ENCODE data around the gene ZBTB37.
"Not testable (repeated sequence)": the region's sequence is repeated elsewhere in the genome, so short reads cannot be mapped to it uniquely, and the experiment has no call there.

ZBTB37 gene

DNA sequence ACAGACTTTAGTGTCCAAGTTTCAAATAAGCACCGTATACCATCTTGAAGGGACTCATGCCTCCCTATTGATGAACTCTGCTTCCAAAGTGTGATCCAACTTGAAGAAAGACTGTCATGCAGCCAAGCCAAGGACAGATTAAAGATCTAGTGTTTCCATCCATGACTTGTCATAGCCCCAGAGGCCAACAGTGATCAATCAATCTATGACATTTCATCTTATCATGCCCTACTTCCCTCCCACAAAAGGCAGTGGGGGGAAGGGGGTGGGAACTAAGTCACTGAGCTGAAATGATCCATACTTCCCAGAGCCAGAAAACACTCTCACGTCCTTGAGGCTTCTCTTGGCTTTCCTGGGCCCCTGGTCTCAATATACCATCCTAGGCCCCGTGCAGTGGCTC is 44.9 kb downstream of the ZBTB37 start:
- DNase-seq (ENCODE audit: low spot score), result no peak

DNA sequence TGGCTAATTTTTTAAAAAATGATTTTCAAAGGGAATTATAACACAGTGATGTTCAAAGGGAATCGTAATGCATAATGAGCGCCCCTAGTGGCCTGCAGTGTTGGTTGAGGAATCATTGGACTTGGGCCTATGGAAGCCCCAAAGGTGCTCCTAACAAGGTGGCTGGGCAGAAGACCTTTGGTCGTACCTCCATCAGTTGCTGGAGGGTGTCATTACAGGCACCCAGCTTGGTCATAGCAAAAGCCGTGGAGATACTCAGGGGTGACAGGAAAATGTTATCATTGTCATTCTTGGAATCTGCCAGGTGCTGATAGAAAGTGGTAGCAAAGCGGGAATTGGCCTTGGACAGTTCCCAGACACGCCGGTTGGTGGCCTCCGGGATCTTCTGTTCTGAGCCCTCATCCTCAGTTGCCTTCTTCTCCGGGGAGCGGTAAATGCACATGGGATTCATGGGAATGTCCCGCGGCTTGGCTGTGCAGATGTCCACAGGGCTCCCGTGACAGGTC is 46.2 kb downstream of the ZBTB37 start:
- DNase-seq (ENCODE audit: low spot score), result peak; percentile 51

DNA sequence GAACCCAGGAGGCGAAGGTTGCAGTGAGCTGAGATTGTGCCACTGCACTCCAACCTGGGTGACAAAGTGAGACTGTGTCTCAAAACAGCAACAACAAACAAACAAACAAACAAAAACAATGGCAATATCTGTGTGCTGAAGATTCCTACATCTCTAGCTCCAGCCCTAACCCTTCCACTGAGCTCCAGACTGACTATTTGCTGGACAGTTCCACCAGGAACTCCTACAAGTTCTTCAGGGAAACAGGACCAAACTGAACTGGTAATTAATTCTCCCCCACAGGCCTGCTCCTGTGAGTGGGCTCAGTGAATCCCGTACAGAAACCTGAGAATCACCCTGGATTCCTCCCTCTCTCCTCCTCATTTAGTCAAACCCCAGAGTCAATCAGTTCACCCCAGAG is 47.4 kb downstream of the ZBTB37 start:
- no peak for DNase-seq (ENCODE audit: low spot score)

DNA sequence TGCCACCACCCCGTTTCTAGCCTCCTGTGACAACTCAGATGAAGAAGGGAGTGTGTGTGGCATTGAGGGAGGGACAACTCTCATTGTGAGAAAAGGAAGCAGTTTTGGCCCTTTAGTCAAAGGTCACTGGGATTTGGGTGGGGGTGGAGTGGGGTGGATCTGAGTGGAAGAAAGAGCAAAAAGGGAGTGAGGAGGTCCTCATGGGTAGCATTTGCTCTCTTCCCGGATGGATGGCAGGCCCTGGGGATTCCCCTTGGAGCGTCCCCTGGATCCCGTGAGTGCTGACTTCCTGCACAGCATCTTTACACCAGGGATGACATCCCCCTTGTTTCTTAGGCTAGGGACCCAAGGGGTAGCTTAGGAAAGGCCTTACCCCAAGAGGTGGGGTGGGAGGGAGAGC is 48.5 kb downstream of the ZBTB37 start:
- DNase-seq (ENCODE audit: low spot score), result no peak

DNA sequence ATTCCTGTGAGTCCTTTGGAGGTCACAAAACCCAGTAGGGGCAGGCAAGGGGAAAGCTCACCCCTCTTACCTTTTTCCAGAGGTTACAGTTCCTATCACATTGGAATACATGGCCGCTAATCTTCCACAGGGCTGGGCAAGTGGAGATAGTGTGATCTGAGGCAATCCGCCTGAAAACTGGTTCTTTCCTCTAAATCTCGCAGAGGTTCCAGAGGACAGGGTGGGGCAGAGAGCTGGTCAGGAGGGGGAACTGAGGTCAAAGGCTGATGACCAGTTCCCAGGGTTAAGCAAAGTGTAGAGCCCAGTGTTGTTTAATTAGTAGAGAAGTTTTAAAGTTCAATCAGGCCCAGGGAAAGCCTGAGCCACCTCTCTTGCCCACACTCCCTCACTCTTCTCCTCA is 49.0 kb downstream of the ZBTB37 start, which contains the start of gene SERPINC1:
Gene SERPINC1, minus strand, starts transcription at position 179 of the 400 bp plus-strand sequence. Its CDS starts 68 bp downstream, at position 111.
- DNase-seq (ENCODE audit: low spot score), result no peak

DNA sequence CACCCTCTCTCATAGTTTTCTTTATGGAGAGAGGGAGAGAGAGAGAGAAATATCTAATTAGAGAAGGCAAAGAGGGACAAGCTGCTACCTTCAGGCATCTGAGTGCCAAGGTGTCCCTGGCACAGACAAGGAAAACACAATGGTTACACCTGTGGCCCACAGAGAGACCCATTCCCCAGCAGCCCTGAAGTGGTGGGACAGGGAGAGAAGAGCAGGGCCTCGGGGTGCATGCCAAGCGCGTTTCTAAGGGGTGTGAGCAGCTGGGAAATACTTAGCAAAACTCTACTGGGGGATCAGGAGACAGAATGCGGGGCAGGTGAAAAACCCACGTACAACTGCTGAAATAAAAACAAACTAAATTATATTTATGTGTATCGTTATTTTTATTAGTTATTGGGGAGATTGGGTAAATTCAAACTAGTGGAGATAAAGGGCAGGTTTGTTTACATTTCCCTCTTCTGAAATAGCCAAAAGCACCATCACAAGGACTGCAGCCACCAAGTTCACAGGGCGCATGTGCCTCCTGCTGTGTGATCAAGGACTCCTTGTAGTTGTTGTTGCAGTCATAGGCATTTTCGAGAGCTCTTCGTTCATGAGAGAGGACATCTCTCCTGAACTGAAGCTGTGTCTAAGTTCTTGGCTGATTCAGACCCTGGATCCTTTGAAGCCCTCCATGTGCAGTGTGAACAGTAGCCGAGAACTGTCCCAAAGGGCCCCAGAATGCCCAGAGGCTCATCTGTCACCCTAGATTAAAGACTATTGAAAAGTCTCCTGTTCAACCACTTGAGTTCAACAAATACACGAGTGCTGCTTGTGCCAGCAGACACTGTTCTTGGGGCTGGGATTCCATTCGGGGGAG is 49.7 kb downstream of the ZBTB37 start:
- DNase-seq (ENCODE audit: low spot score), result no peak

DNA sequence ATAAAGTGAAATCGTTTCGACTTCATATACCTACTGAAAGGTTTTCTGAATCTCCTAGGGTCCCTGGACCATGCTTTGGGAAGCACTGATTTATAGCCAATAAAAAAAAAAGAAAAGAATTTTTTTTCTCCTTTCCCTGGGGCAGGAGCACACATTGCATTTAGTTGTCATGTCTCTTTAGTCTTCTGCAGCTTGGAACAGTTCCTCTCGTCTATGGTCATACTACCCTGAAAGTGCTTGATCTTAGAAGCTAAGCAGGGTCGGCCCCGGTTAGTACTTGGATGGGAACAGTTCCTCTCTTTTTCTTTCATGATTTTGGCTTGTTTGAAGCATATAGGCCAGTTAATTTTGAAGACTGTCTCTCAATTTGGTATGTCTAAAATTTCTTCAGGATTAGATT is 52.7 kb downstream of the ZBTB37 start:
- DNase-seq (ENCODE audit: low spot score), result no peak

DNA sequence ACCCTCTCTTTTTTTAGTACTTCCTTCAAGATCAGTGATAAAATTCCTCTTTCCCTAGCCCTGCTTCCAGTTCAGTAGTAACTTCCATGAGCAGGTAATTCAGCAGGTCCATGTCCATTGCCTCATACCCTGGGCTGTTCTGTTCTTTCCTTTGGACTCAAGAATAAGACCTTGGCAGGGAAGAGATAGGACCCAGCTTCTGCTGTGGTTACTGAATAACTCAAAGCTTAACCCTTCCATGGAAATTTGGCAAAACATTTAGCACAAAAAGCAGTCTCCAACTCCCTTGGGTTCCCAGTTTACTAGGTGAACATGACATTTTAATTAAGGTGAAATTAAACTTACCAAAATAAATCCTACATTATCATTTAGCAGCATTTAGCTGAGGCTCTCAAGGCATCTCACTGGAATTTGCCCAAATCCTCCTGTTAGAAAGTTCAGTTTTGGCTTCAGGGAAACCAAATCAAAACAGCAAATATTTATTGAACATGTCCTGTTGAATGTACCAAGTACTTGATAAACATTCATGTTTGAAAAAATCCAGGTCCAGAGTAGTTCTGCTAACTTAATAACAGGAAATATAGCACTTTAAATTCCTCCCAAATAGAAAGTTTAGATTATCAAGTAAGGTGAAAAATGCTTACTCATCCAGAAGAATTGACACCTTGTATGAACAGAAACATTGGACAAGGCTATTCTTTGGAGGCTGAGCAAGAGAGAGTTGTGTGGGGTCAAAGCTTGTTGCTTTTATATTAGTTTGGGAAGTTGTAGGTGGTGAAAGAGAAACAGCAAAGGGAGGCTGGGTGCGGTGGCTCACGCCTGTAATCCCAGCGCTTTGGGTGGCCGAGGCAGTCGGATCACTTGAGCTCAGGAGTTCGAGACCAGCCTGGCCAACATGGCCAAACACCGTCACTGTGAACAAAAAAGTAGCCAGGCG is 57.4 kb downstream of the ZBTB37 start:
- DNase-seq (ENCODE audit: low spot score), result no peak

DNA sequence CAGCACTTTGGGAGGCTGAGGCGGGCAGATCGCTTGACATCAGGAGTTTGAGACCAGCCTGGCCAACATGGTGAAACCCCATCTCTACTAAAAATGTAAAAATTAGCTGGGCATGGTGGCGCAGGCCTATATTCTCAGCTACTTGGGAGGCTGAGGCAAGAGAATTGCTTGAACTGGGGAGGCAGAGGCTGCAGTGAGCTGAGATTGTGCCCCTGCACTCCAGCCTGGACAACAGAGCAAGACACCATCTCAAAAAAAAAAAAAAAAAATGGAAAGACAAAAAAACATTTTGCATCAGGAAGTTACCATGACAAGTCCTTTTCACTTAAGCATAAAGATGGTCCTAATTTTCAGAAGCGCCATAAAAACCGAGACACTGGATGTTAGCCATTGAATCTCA is 62.4 kb downstream of the ZBTB37 start:
- DNase-seq (ENCODE audit: low spot score), result not testable (repeated sequence)

DNA sequence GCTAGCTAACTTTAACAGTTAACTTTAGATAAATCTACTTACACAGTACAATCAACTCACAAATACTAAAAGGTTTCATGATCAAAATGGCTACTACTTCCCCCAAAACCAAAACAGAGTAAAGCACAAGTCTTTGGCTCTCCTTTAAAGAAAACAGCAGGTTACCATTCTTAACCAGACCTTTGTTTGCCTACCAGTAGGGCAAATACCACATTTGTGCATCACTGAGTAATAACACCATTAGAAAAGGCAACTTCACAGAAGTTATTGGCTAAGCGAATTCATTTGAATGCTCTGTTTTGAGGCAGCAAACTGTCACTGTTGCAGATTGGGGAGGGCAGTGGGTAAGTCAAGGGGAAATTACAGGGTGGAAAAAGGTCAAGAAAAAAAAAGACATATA is 66.3 kb downstream of the ZBTB37 start:
- no peak for DNase-seq (ENCODE audit: low spot score)

DNA sequence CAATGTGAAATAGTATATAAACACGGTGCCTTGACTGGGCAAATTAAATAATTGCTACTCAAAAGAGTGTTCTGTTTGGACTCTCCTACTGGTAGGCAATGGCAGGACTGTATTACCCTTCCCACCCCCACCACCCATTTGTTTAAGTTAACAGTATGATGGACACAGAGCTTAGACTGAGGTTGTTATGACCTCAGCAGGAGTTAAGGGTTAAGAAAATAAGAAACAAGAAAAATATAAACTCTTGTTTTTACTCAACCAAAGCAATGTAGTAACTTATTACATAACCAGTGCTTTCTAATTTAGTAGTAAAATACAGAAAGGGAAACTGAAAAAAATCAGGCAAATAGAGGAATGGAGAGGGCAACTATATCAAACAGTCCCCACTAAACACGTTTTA is 68.9 kb downstream of the ZBTB37 start:
- no peak for DNase-seq (ENCODE audit: low spot score)

DNA sequence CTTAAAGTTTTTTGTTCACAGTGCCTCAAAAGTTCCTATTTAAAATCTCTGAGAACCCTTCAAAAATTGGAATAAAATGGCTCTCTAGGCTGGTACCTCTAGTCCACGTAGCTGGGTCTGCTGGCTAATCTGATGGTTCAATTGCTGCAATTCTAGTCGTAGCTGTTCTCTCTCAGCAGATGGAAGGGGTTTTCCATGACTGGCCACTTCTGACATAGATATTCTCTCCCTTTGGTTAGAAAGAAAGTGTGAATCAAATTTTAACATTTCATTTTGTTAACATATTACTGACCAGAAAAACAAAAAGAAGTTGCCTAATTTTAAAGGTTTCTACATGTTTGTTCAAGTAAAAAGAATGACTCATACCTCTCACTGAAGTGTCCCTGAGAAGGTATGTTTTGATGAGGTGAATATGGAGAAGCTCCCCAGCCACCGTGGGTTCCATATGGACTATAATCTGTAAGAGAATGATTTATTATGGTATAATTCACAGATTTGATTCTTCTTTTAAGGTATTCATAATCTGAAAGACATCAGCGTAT is 78.3 kb downstream of the ZBTB37 start:
- no peak for DNase-seq (ENCODE audit: low spot score)

DNA sequence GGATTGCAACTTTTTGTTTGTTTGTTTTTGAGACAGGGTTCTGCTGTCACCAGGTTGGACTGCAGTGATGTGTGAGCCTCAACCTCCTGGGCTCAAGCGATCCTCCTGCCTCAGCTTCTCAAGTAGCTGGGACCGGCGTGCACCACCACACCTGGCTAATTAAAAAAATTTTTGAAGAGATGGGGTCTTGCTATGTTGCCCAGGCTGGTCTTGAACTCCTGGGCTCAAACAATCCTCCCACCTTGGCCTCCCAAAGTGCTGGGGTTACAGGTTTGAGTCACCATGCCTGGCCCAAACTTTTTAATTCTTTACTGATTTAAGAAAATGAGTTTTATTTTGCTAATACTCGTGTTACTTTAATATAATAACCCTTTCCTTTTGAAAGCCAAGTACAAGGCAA is 80.4 kb downstream of the ZBTB37 start:
- DNase-seq (ENCODE audit: low spot score), result no peak
